RWPE1 (cell line): ENCODE measurements around the gene GOSR1.
"Not testable (repeated sequence)": the region's sequence is repeated elsewhere in the genome, so short reads cannot be mapped to it uniquely, and the experiment has no call there.

Experiments
- CTCF ChIA-PET: fragments of 350-600 bp; sonication (Branson Sonifier 250); formaldehyde crosslinking; extraction: SDS; loops from one replicate; lab custom pipeline; 2021; lab: Yijun Ruan, JAX
- POLR2A ChIA-PET: fragments of 400-600 bp; formaldehyde crosslinking; extraction: SDS; loops from one replicate; lab custom pipeline; 2020; ENCODE audit warnings: antibody characterized with exemption; ENCODE audit not compliant: low non-redundant PET; lab: Yijun Ruan, JAX
- DNase-seq: peaks from one replicate; pipeline ENCODE4 v3.0.0; 2012; ENCODE audit warnings: low spot score
- H3K27ac ChIP-seq: fragments of 450-650 bp; 2 replicates; pipeline ENCODE4 v1.5.1; 2017
- TF ChIP-seq, protein P1 (sequence below): fragments of 450-650 bp; conservative IDR thresholded peaks from 2 replicates; pipeline ENCODE4 v1.5.1; 2017; ENCODE audit warnings: low read depth, mild to moderate bottlenecking

Gene GOSR1

DNA sequence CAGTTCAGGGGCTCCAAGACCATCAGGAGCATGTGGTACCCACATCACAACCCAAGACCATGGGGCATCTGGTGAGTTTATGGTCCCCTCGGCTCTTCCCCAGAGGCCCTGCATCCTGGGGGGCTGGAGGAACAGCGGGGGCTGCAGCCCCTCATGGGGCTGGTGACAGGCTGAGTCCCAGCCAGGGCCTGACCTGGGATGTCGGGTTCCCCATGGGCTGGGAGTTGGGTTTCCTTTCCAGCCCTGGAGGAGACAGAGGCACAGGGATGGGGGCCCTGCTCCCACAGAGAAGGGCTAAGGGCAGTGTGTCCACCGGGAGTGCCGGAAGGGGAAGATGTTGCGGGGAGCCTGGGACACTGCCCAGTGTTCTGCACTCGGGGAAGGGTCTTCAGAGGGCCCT, 82.4 kb downstream of the GOSR1 start:
- no peak for DNase-seq
- POLR2A ChIA-PET = no interaction called here
- TF ChIP-seq, protein P1, sequence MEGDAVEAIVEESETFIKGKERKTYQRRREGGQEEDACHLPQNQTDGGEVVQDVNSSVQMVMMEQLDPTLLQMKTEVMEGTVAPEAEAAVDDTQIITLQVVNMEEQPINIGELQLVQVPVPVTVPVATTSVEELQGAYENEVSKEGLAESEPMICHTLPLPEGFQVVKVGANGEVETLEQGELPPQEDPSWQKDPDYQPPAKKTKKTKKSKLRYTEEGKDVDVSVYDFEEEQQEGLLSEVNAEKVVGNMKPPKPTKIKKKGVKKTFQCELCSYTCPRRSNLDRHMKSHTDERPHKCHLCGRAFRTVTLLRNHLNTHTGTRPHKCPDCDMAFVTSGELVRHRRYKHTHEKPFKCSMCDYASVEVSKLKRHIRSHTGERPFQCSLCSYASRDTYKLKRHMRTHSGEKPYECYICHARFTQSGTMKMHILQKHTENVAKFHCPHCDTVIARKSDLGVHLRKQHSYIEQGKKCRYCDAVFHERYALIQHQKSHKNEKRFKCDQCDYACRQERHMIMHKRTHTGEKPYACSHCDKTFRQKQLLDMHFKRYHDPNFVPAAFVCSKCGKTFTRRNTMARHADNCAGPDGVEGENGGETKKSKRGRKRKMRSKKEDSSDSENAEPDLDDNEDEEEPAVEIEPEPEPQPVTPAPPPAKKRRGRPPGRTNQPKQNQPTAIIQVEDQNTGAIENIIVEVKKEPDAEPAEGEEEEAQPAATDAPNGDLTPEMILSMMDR = no peak
- no peak overlapping the region for H3K27ac ChIP-seq
- CTCF ChIA-PET = no interaction called here

GRCh38 chr17:30560117-30561026, 83.2 kb downstream of the GOSR1 start:
- not testable (repeated sequence) for H3K27ac ChIP-seq

DNA sequence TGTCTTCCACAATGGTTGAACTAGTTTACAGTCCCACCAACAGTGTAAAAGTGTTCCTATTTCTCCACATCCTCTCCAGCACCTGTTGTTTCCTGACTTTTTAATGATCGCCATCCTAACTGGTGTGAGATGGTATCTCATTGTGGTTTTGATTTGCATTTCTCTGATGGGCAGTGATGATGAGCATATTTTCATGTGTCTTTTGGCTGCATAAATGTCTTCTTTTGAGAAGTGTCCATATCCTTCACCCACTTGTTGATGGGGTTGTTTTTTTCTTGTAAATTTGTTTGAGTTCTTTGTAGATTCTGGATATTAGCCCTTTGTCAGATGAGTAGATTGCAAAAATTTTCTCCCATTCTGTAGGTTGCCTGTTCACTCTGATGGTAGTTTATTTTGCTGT, 84.6 kb downstream of the GOSR1 start:
- CTCF ChIA-PET, DNase-seq, H3K27ac ChIP-seq, POLR2A ChIA-PET: not testable (repeated sequence)

More at GRCh38 chr17:30560117-30561026, 83.2 kb downstream of the GOSR1 start:
- CTCF ChIA-PET = interaction anchor here (0.6 kb wide), 1 partner anchor 1834 kb away, joined by 4 read pairs; no protein-coding TSS in a partner anchor
- DNase-seq, POLR2A ChIA-PET: not testable (repeated sequence)

- DNase-seq, CTCF ChIA-PET, POLR2A ChIA-PET, H3K27ac ChIP-seq: not testable (repeated sequence)
Observed at GRCh38 chr17:30563131-30563904, 86.1 kb downstream of the GOSR1 start.

DNA sequence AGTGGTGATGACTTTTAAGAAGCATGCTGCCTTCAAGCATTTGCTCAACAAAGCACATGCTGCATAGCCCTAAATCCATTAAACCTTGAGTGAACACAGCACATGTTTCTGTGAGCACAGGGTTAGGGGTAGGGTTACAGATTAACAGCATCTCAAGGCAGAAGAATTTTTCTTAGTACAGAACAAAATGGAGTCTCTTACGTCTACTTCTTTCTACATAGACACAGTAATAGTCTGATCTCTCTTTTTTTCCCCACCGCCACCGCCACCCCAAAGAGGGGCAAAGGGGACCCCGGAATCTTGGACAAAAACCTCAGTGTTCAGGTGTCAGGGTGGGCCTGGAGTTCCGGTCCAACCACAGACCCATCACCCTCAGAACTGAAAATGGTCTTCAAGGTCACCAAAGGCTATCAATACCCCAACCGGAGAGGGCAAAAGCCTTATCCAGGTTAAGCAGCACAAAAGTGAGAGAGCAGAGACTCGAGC, 86.7 kb downstream of the GOSR1 start:
- H3K27ac ChIP-seq, POLR2A ChIA-PET, DNase-seq, CTCF ChIA-PET: not testable (repeated sequence)

GRCh38 chr17:30564422-30565072, 87.3 kb downstream of the GOSR1 start:
- CTCF ChIA-PET = interaction anchor here (0.6 kb wide), 1 partner anchor 21 kb away, joined by 5 read pairs; no protein-coding TSS in a partner anchor
- H3K27ac ChIP-seq, POLR2A ChIA-PET, DNase-seq: not testable (repeated sequence)

- no peak overlapping the region for H3K27ac ChIP-seq
- ChIA-PET POLR2A (no interaction called here), CTCF (interaction anchor here (0.6 kb wide), 1 partner anchor 20 kb away, joined by 5 read pairs; no protein-coding TSS in a partner anchor)
- no peak for DNase-seq
- TF ChIP-seq, protein P1 = no peak
Observed at GRCh38 chr17:30565073-30565935, 88.1 kb downstream of the GOSR1 start.

GRCh38 chr17:30566104-30566503, 88.9 kb downstream of the GOSR1 start:
- POLR2A ChIA-PET, DNase-seq, CTCF ChIA-PET, H3K27ac ChIP-seq: not testable (repeated sequence)

- H3K27ac ChIP-seq, DNase-seq, CTCF ChIA-PET, POLR2A ChIA-PET: not testable (repeated sequence)
Observed at GRCh38 chr17:30566516-30567225, 89.5 kb downstream of the GOSR1 start.
